Large intestine (tissue), 1 donor: ENCODE data around the gene ABCA13. TPM values are rescaled to one million over a fixed set of nuclear protein-coding genes. Genes with fewer than 3 reads are reported as not detected.

Source experiments
- polyA plus RNA-seq: library from polyadenylated mRNA; unstranded; fragments of 120-200 nt; gene quantifications from one replicate; pipeline ENCODE4 v1.2.1, GENCODE V29; 2013

ABCA13 gene
- polyA plus RNA-seq, 1 donor = 0.28 TPM

Other genes with a start within 250 kb of the ABCA13 start
- 1.0 TPM for gene PKD1L1, start 223.0 kb upstream of the ABCA13 start, polyA plus RNA-seq
- 20.1 TPM for gene HUS1, start 191.8 kb upstream of the ABCA13 start, polyA plus RNA-seq
- gene SUN3, start 142.4 kb upstream of the ABCA13 start, polyA plus RNA-seq = not detected
- 0.28 TPM for gene C7orf57, start 135.9 kb upstream of the ABCA13 start, polyA plus RNA-seq
- 10.6 TPM for gene UPP1, start 82.2 kb upstream of the ABCA13 start, polyA plus RNA-seq